ENCODE measurements around the gene IQSEC3.
"Not testable (repeated sequence)": the region's sequence is repeated elsewhere in the genome, so short reads cannot be mapped to it uniquely, and the experiment has no call there.

IQSEC3 gene

GRCh38 chr12:52902-53734, 13.4 kb upstream of the IQSEC3 start:
- not testable (repeated sequence) for DNase-seq (ENCODE audit: low read depth)

DNA sequence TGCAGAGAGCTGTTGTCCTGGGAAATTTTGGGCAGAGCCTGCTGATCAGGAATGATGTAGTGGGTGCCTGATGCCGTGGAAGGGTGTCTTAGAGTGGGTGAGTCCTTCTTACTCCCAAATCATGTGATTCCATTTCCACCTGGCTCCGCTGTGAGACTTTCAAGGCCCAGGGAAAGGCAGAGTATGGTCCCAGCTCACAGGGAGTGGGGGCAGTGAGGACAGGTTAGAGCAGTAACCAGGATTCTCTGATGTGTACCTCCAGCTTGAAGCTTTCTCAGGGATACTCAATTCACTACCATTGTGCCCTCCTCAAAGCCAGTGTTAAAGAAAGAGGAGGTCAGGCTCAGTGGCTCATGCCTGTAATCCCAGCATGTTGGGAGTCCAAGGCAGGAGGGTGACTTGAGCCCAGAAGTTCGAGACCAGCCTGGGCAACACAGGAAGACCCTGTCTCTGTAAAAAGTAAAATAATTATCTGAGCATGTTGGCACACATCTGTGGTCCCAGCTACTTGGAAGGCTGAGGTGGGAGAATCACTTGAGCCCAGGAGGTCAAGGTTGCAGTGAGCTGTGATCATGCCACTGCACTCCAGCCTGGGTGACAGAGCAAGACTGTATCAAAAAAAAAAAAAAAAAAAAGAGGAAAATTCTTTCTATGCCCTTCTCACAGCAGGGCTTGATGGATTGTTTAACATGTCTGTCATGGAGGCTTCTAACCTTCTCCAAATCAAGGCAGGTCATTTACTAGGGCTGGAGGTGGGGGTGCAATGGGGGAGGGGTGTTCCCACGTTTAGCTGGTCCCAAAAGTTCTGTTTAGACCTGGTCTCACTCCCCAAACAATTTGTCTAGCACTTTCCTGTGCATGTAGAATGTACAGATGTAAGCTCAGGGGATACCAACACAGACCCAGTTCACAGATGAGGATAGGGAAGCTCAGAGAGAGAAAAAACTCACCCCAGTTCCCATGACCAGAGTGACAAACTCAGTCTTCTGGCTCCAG, 12.5 kb upstream of the IQSEC3 start:
- no peak for DNase-seq (ENCODE audit: low read depth)

DNA sequence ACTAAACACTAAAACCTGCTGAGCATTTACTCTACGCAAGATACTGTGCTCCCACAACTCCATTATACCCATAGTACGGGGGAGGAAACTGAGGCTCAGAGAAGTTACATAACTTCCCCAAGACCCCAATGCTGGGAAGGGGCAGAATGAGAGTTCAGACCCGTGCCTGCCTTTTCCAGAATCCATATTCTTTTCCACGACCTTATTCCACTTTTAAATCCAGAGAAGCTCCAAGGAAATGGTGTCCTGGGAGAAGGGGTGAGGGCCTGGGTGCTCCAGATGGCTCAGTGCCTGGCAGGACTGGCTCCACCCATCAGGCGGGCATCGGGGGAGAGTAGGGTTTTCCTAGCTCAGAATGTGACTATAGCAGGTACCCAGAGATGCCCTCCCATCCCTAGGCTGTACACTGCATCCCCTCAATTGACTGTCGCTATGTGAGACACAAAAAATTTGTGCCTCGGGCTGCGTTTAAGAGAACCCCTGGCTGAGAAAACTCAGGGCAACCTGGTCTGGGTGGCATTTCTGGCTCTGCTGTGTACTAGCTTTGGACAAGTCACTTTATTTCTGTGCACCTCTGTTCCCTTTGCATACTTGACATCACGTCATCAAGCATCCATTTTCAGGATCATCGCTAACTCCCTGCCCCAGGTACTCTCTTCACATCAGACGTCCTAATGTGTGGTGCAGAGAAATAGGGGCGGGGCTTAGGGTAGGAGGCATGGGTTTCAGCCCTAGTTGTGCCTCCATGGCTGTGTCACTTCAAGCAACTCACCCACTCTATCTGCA, 11.6 kb upstream of the IQSEC3 start:
- no peak for DNase-seq (ENCODE audit: low read depth)

DNA sequence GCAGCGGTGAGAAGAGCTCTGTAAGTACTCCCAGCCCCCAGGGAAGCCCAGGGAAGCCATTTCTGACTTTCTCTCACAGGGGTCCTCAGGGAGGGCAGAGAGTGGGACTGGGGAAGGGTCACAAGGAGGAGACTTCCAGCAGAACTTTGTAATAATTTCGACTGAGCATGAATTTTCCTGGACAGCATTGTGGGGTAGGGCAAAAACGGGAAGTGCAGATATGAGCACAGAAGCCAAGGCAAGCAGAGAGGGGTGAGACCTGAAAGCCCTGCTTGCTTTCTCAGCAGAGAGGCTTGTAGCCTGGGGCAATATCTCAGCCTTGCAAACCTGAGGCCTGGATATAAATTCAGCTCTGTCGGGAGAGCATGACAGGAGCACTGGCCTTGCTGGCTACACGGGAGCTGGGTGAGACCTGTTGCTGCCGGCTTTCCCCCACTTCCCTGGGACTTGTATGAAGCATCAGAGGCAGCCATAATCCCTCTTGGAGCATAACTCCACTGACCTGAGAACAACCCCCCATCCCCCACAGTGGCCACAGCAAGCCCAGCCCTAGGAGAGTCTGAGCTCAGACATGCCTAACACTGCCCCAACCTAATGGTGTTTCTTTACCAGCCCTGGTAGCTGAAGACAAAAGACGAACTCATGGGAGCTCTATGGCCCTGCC, 9.8 kb upstream of the IQSEC3 start:
- DNase-seq (ENCODE audit: low read depth), result no peak

- DNase-seq (ENCODE audit: low read depth), result no peak
Observed at GRCh38 chr12:57539-57938, 9.0 kb upstream of the IQSEC3 start.

DNA sequence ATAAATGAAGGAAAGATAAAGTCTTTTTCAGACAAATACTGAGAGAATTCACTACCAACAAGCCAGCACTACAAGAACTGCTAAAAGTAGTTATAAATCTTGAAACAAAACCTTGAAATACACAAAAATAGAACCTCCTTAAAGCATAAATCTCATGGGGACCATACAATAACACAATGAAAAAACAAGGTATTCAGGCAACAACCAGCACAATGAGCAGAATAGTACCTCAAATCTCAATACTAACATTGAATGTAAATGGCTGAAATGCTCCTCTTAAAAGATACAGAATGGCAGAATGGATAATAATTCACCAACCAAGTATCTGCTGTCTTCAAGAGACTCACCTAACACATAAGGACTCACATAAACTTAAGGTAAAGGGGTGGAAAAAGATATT, 7.7 kb upstream of the IQSEC3 start:
- DNase-seq (ENCODE audit: low read depth), result no peak

GRCh38 chr12:61845-62244, 4.7 kb upstream of the IQSEC3 start:
- DNase-seq (ENCODE audit: low read depth), result not testable (repeated sequence)

DNA sequence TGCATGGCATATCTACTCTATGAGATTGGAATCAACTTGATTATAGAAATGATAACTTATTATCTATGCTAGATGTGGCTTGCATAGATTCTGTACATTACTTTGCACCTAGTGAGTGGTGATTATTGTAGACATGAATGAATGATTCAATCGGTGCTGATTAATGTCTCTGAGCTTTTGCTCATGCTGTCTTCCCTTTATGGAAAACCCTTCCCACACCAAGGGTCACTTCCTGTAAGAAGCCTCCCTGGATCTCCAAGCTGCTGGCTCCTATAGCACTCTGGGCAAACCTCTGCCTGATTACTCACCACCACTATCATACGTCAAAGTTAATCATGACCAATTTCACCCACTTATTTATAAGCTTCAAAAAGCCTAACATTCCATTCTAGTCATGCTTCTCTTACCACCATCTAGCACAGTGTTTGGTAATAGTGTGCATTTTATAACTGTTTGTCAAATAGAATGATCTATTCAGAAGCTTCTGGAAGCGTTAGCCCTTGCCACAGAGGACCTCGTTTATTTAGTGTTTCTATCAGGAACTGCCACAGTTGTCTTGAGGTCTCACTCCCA, 990 bp upstream of the IQSEC3 start:
- DNase-seq (ENCODE audit: low read depth), result not testable (repeated sequence)

GRCh38 chr12:66782-67504, 376 bp downstream of the IQSEC3 start:
- DNase-seq (ENCODE audit: low read depth), result not testable (repeated sequence)

- not testable (repeated sequence) for DNase-seq (ENCODE audit: low read depth)
Observed at GRCh38 chr12:69677-70076, 3.1 kb downstream of the IQSEC3 start.

DNA sequence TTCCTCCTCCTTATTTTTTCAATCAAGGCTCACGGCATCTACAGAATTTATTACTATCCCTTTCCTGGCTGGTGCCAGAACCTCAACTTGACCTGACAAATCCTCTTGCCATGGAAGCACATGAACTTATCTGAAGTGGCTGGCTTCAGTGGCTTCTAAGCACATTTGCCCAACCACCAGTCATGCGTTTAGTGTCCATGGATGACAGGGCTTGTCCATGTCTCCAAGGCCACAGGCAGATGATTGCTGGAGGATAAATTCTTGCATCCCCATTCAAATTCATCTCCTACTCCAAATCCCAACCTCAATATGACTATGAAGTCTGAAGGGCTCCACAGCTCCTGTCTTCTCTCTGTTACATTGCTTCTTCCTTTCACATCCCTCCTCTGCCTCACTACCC, 4.0 kb downstream of the IQSEC3 start:
- DNase-seq (ENCODE audit: low read depth), result not testable (repeated sequence)

- not testable (repeated sequence) for DNase-seq (ENCODE audit: low read depth)
Observed at GRCh38 chr12:72018-72417, 5.5 kb downstream of the IQSEC3 start.

GRCh38 chr12:74420-75190, 8.0 kb downstream of the IQSEC3 start:
- not testable (repeated sequence) for DNase-seq (ENCODE audit: low read depth)

DNA sequence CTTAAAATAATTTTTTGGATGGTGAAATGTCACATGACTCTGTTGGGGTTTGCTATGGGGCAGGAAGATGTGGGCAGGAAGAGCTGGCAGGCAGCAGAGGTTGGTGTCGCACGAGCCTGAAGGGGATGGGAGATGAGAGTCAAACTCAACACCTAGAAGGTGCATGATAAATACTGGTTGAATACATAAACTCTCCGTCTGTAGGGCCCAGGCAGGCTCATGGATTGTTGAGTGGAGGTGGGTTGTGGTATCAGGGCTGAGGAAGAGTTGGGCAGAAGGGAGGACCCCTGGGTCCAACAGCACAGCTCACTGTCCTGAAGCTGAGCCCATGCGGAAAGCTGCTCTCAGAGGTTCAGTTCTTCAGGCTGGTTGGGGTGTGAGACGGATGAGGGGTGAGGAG, 9.0 kb downstream of the IQSEC3 start:
- not testable (repeated sequence) for DNase-seq (ENCODE audit: low read depth)

GRCh38 chr12:76102-76501, 9.5 kb downstream of the IQSEC3 start:
- not testable (repeated sequence) for DNase-seq (ENCODE audit: low read depth)

DNA sequence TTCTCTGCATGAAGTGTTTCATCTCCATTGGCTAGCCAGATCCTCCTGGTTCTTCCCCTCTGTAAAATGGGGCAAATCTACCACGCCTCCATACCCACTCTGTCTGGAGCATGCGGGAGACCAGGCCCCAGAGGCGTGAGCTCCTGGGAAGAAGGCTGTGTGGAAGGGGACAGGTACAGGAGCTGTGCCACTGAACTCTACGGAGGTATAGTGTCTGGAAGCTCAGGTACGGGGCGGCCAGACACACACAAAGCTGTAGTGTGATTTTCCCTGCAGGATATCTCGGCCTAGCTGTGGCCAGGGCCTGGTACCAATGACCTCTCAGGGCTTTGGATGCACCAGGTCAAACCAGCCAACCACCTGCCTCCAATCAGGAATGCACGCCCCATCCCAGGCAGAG, 10.0 kb downstream of the IQSEC3 start:
- not testable (repeated sequence) for DNase-seq (ENCODE audit: low read depth)

- not testable (repeated sequence) for DNase-seq (ENCODE audit: low read depth)
Observed at GRCh38 chr12:77101-77719, 10.6 kb downstream of the IQSEC3 start.

DNA sequence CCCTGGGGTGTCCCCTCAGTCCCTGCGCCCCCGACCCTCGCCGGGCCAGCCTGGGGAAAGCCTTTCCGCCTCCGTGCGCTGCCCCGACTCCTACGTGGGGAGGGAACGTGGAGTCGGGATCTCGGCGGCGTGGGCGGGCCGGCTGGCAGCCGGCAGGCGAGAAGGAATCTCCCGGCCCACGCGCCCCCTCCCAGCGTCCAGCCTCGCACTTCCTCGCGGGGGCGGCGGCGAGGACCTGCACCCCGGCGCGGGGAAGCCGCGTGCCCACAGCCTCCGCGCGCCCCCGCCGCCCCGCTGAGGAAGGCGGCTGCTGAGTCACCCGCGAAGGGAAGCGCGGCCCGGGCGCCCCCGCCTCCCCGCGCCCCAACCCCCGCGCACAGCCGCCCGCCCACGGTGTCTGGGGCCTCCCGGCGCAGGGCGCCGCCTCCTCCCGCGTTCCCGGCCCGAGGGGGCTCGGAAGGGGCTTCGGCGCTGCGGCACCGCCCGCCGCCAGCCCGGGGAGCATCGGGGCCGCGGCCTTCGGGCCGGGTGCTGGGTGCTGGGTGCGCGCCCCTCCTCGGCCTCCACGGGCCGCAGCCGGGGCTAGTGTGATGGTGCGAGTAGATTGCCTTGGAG, 11.3 kb downstream of the IQSEC3 start:
- DNase-seq (ENCODE audit: low read depth), result not testable (repeated sequence)

DNA sequence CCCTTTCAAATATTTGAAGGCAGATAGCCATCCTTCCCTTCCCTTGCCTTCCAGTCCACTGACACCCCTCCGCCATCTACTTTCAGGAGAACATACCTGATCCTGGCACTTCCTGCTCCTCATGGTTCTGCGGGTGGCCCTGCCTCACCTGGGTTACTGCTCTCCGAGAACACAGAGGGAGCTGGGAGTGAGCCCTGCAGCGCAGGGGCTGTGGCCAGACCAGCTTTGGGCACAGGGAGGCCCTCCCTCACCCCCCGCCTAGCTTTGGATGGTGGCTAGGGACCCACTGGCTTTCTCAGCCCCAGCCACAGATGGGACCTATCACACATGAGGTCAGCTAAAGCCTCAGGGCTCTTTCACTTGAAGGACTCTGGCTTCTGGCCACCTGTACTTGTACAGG, 12.4 kb downstream of the IQSEC3 start:
- DNase-seq (ENCODE audit: low read depth), result no peak

Measured in stimulated activated CD8-positive, alpha-beta memory T cell treated with anti-CD3 and anti-CD28 coated beads, Interleukin-15, amount 100 ng/mL, for 24 hours (primary cell).